Measurements from ENCODE around the gene GTF3A. TPM values are rescaled to one million over a fixed set of nuclear protein-coding genes. Genes with fewer than 3 reads are reported as not detected.

The GTF3A gene
- total and polyA plus RNA-seq, 2 of the 4 experiments (the other 2 are of a cell fraction): 74.1 to 116 TPM

GRCh38 chr13:27466513-27466912 is 42.1 kb downstream of the GTF3A start:
- Histone ChIP-seq H3K9me1 (ENCODE audit: insufficient read depth, low read length) (no peaks in the 10 kb centered on the region), H3K9me3 (ENCODE audit: control insufficient read depth, insufficient read depth, low read length) (no peaks in the 10 kb centered on the region), H3K56ac (ENCODE audit: extremely low read depth, insufficient read depth, low read length) (no peak overlapping the region), H4K91ac (ENCODE audit: insufficient read depth, low read depth, low read length) (no peak overlapping the region), H3K18ac (ENCODE audit: low read depth, low read length) (no peak overlapping the region), H4K8ac (ENCODE audit: low read depth in 2 of 2, low read length in 2 of 2) (no peak overlapping the region), H2BK5ac (ENCODE audit: low read depth, low read length, poor library complexity, severe bottlenecking) (no peak overlapping the region), H3K9ac (ENCODE audit: low read depth, low read length) (no peak overlapping the region), H3K27ac (ENCODE audit: insufficient read depth, low read length) (no peak overlapping the region), H2AFZ (replicated peaks; ENCODE audit: low read length, poor library complexity) (no peak overlapping the region), H3K14ac (replicated peaks; ENCODE audit: low read depth, low read length) (no peak overlapping the region), H2AK5ac (ENCODE audit: low read depth, low read length) (no peak overlapping the region), H4K5ac (ENCODE audit: low read depth, low read length) (no peak overlapping the region), H2BK20ac (ENCODE audit: low read depth, low read length) (no peak overlapping the region), H3K79me1 (ENCODE audit: low read depth in 1 of 2, low read length in 2 of 2) (no peaks in the 10 kb centered on the region), H2BK120ac (ENCODE audit: low read depth, low read length) (no peak overlapping the region), H3K27me3 (ENCODE audit: control insufficient read depth, insufficient read depth, low read length) (peaks cover 13% of the 10 kb centered on the region), H2AK9ac (replicated peaks; ENCODE audit: low read depth, low read length, poor library complexity) (no peak overlapping the region), H4K20me1 (ENCODE audit: insufficient read depth, low read length) (no peaks in the 10 kb centered on the region), H3K4me1 (ENCODE audit: control insufficient read depth, insufficient read depth, low read length) (no peaks in the 10 kb centered on the region), H3K4ac (ENCODE audit: low read depth, low read length) (no peak overlapping the region), H3K36me3 (ENCODE audit: control insufficient read depth, insufficient read depth, low read length) (no peaks in the 10 kb centered on the region), H2BK15ac (ENCODE audit: low read depth, low read length) (no peak overlapping the region), H3K23ac (ENCODE audit: low read depth, low read length) (no peak overlapping the region), H3K4me3 (ENCODE audit: insufficient read depth, low read depth, low read length) (no peak overlapping the region), H3K4me2 (ENCODE audit: low read depth, low read length) (no peak overlapping the region)
- in situ Hi-C loops (cut with MboI; ENCODE audit: low sequenced_read_pairs) (no loop called here), intact Hi-C loops (cut with micrococcal nuclease) (no loop called here), dilution Hi-C loops (cut with HindIII; ENCODE audit: low sequenced_read_pairs, unreplicated experiment) (no loop called here)
- DNase-seq: no peak
- no peak for ATAC-seq (ENCODE audit: low read depth)
- no CpG with 5 or more reads among the region's 3 CpGs for WGBS, 2 experiments (ENCODE audit: extremely low coverage in 2 of 2, insufficient read length in 1 of 2)
- POLR2A ChIA-PET (ENCODE audit: unreplicated experiment): no interaction called here
- BruUV-seq (replicated peaks): no TSS peak
- TF ChIP-seq USF2 (IDR thresholded peaks at IDR 0.05; ENCODE audit: low read depth, low read length) (no peak), CEBPB (IDR thresholded peaks at IDR 0.05; ENCODE audit: low read depth, low read length) (no peak), RCOR1 (IDR thresholded peaks at IDR 0.05; ENCODE audit: insufficient replicate concordance, low read length) (no peak), MAFK (IDR thresholded peaks at IDR 0.05; ENCODE audit: low read depth, low read length) (no peak), MXI1 (IDR thresholded peaks at IDR 0.05; ENCODE audit: borderline replicate concordance, low read depth, low read length) (no peak), MAZ (IDR thresholded peaks at IDR 0.05; ENCODE audit: borderline replicate concordance, low read depth, low read length) (no peak), CHD1 (IDR thresholded peaks at IDR 0.05; ENCODE audit: low read depth, low read length) (no peak), SMC3 (IDR thresholded peaks at IDR 0.05; ENCODE audit: low read depth, low read length) (no peak), ELK1 (IDR thresholded peaks at IDR 0.05; ENCODE audit: borderline replicate concordance, low read depth, low read length) (no peak), RAD21 (IDR thresholded peaks at IDR 0.05; ENCODE audit: low read length) (no peak), POLR2A (IDR thresholded peaks at IDR 0.05; ENCODE audit: low read depth, low read length) (no peak), BHLHE40 (IDR thresholded peaks at IDR 0.05; ENCODE audit: low read depth, low read length) (no peak), FOS (IDR thresholded peaks at IDR 0.05; ENCODE audit: low read depth, low read length) (no peak)
- CTCF ChIA-PET: no interaction called here

Measured in IMR-90 (cell line).